IMR-90 (cell line): ENCODE data around the gene NEUROG3. TPM values are rescaled to one million over a fixed set of nuclear protein-coding genes. Genes with fewer than 3 reads are reported as not detected.

Source experiments
- ATAC-seq: fragments of 200-7000 bp; cut with Tn5 transposase; 2 replicates; pipeline ENCODE4 v1.9.1; 2020; ENCODE audit warnings: low read depth, mild to moderate bottlenecking, moderate library complexity
- BruUV-seq: library from RNA; stranded (reverse); fragments of 400-500 nt; replicated peaks from 2 replicates; lab custom pipeline; 2021; lab: Mats Ljungman, UMichigan
- CTCF ChIA-PET: fragments of 300-600 bp; formaldehyde crosslinking; extraction: SDS; loops from one replicate; lab custom pipeline; 2021; ENCODE audit warnings: antibody characterized with exemption; lab: Yijun Ruan, JAX
- POLR2A ChIA-PET: fragments of 300-600 bp; sonication (Branson Sonifier 250); formaldehyde crosslinking; loops from one replicate; lab custom pipeline; 2022; ENCODE audit warnings: antibody characterized with exemption; ENCODE audit not compliant: unreplicated experiment; lab: Charles Lee
- DNase-seq: peaks from one replicate; pipeline ENCODE4 v3.0.0; 2013
- H2AFZ ChIP-seq: replicated peaks from 2 replicates; pipeline ENCODE3; 2013; ENCODE audit warnings: low read length, mild to moderate bottlenecking; ENCODE audit not compliant: poor library complexity
- H2AK5ac ChIP-seq: 2 replicates; pipeline ENCODE4 v1.6.1; 2013; ENCODE audit warnings: low read depth, low read length, inconsistent platforms
- H2AK9ac ChIP-seq: replicated peaks from 2 replicates; pipeline ENCODE3; 2013; ENCODE audit warnings: mild to moderate bottlenecking, low read depth, low read length, moderate library complexity; ENCODE audit not compliant: poor library complexity
- H2BK120ac ChIP-seq: 2 replicates; pipeline ENCODE4 v1.6.1; 2013; ENCODE audit warnings: low read depth, low read length, inconsistent platforms
- H2BK15ac ChIP-seq: 3 replicates; pipeline ENCODE4 v1.6.1; 2013; ENCODE audit warnings: low read depth, low read length, inconsistent platforms
- H2BK20ac ChIP-seq: 2 replicates; pipeline ENCODE4 v1.6.1; 2013; ENCODE audit warnings: low read depth, mild to moderate bottlenecking, inconsistent platforms, low read length, moderate library complexity
- H2BK5ac ChIP-seq: 2 replicates; pipeline ENCODE4 v1.6.1; 2013; ENCODE audit warnings: mild to moderate bottlenecking, low read depth, low read length, inconsistent platforms; ENCODE audit not compliant: poor library complexity, severe bottlenecking
- H3K14ac ChIP-seq: replicated peaks from 2 replicates; pipeline ENCODE4 v1.6.1; 2013; ENCODE audit warnings: low read depth, low read length, inconsistent platforms
- H3K18ac ChIP-seq: 2 replicates; pipeline ENCODE4 v1.6.1; 2013; ENCODE audit warnings: low read depth, low read length, control low read depth
- H3K23ac ChIP-seq: 2 replicates; pipeline ENCODE4 v1.6.1; 2013; ENCODE audit warnings: low read depth, low read length, inconsistent platforms
- H3K27ac ChIP-seq: 2 replicates; pipeline ENCODE4 v1.5.1; 2013; ENCODE audit warnings: mild to moderate bottlenecking, control low read depth, low read length; ENCODE audit not compliant: insufficient read depth
- H3K27me3 ChIP-seq: 2 replicates; pipeline ENCODE4 v1.6.1; 2013; ENCODE audit warnings: low read length; ENCODE audit not compliant: control insufficient read depth, insufficient read depth
- H3K36me3 ChIP-seq: 2 replicates; pipeline ENCODE4 v1.6.1; 2013; ENCODE audit warnings: low read length, mixed read lengths; ENCODE audit not compliant: control insufficient read depth, insufficient read depth
- H3K4ac ChIP-seq: 2 replicates; pipeline ENCODE4 v1.6.1; 2013; ENCODE audit warnings: low read depth, low read length, inconsistent platforms
- H3K4me1 ChIP-seq: 2 replicates; pipeline ENCODE4 v1.6.1; 2013; ENCODE audit warnings: low read length, mixed read lengths; ENCODE audit not compliant: control insufficient read depth, insufficient read depth
- H3K4me2 ChIP-seq: 2 replicates; pipeline ENCODE4 v1.6.1; 2013; ENCODE audit warnings: low read depth, mild to moderate bottlenecking, control low read depth, low read length, moderate library complexity
- H3K4me3 ChIP-seq: 2 replicates; pipeline ENCODE4 v1.5.1; 2013; ENCODE audit warnings: low read depth, mild to moderate bottlenecking, control low read depth, low read length, moderate library complexity; ENCODE audit not compliant: insufficient read depth
- H3K56ac ChIP-seq: 2 replicates; pipeline ENCODE4 v1.6.1; 2013; ENCODE audit warnings: low read length, inconsistent platforms; ENCODE audit not compliant: insufficient read depth; ENCODE audit errors: extremely low read depth
- H3K79me1 ChIP-seq, 2 experiments: 2 replicates each; pipeline ENCODE4 v1.6.1; 2013; ENCODE audit warnings: low read length in 2 of 2, inconsistent platforms in 1 of 2, low read depth in 1 of 2
- H3K9ac ChIP-seq: 2 replicates; pipeline ENCODE4 v1.6.1; 2013; ENCODE audit warnings: low read depth, low read length, control low read depth
- H3K9me1 ChIP-seq: 2 replicates; pipeline ENCODE4 v1.6.1; 2013; ENCODE audit warnings: low read length, inconsistent platforms; ENCODE audit not compliant: insufficient read depth
- H3K9me3 ChIP-seq: 2 replicates; pipeline ENCODE4 v1.6.1; 2013; ENCODE audit warnings: low read length; ENCODE audit not compliant: control insufficient read depth, insufficient read depth
- H4K20me1 ChIP-seq: 2 replicates; pipeline ENCODE4 v1.6.1; 2013; ENCODE audit warnings: low read length, inconsistent platforms; ENCODE audit not compliant: insufficient read depth
- H4K5ac ChIP-seq: 2 replicates; pipeline ENCODE4 v1.6.1; 2013; ENCODE audit warnings: mild to moderate bottlenecking, low read depth, low read length, control low read depth
- H4K8ac ChIP-seq, 2 experiments: 2 replicates each; pipeline ENCODE4 v1.6.1; 2013; ENCODE audit warnings: low read depth in 2 of 2, low read length in 2 of 2, control low read depth in 1 of 2, inconsistent platforms in 1 of 2
- H4K91ac ChIP-seq: 2 replicates; pipeline ENCODE4 v1.6.1; 2013; ENCODE audit warnings: low read depth, low read length, inconsistent platforms; ENCODE audit not compliant: insufficient read depth
- BHLHE40 ChIP-seq: fragments of 150-350 bp; IDR thresholded peaks from 2 replicates; pipeline ENCODE4 v1.6.1; 2016; ENCODE audit warnings: mild to moderate bottlenecking, low read depth, low read length
- CEBPB ChIP-seq: IDR thresholded peaks from 2 replicates; pipeline ENCODE4 v1.6.1; 2012; ENCODE audit warnings: low read depth, low read length, improper control_type of control experiment
- FOS ChIP-seq: fragments of 150-350 bp; IDR thresholded peaks from 2 replicates; pipeline ENCODE4 v1.6.1; 2016; ENCODE audit warnings: low read depth, low read length
- MAFK ChIP-seq: IDR thresholded peaks from 2 replicates; pipeline ENCODE4 v1.6.1; 2012; ENCODE audit warnings: low read depth, low read length, improper control_type of control experiment
- MAZ ChIP-seq: IDR thresholded peaks from 2 replicates; pipeline ENCODE4 v1.6.1; 2012; ENCODE audit warnings: low read depth, mild to moderate bottlenecking, low read length, improper control_type of control experiment, moderate library complexity, borderline replicate concordance
- MXI1 ChIP-seq: IDR thresholded peaks from 2 replicates; pipeline ENCODE4 v1.6.1; 2012; ENCODE audit warnings: low read depth, mild to moderate bottlenecking, low read length, moderate library complexity, borderline replicate concordance
- NFE2L2 ChIP-seq: fragments of 150-350 bp; IDR thresholded peaks from 2 replicates; pipeline ENCODE4 v1.6.1; 2016; ENCODE audit warnings: low read depth, mild to moderate bottlenecking, low read length
- RAD21 ChIP-seq: IDR thresholded peaks from 2 replicates; pipeline ENCODE4 v1.6.1; 2012; ENCODE audit warnings: low read length, improper control_type of control experiment
- RCOR1 ChIP-seq: IDR thresholded peaks from 2 replicates; pipeline ENCODE4 v1.6.1; 2012; ENCODE audit warnings: mild to moderate bottlenecking, low read length, improper control_type of control experiment; ENCODE audit not compliant: insufficient replicate concordance
- RFX5 ChIP-seq: IDR thresholded peaks from 2 replicates; pipeline ENCODE4 v1.8.0; 2012; ENCODE audit warnings: low read depth, mild to moderate bottlenecking, low read length, moderate library complexity
- SMC3 ChIP-seq: fragments of 150-350 bp; IDR thresholded peaks from 2 replicates; pipeline ENCODE4 v1.6.1; 2016; ENCODE audit warnings: low read depth, mild to moderate bottlenecking, antibody characterized with exemption, low read length, moderate library complexity
- WGBS, 2 experiments: methylation state at CpG; one replicate each; pipeline versions ENCODE4 v1.1.5 to v1.1.7; 2013; ENCODE audit warnings: missing lambda C conversion rate in 2 of 2; ENCODE audit not compliant: insufficient read length in 1 of 2; ENCODE audit errors: extremely low coverage in 2 of 2; 5-methylcytosine and 5-hydroxymethylcytosine counted together
- dilution Hi-C: fragments of 300-500 bp; cut with HindIII; formaldehyde crosslinking; loops from one replicate; pipeline ENCODE4 v1.14.3; 2018; ENCODE audit warnings: low sequenced_read_pairs; ENCODE audit not compliant: unreplicated experiment
- in situ Hi-C: fragments of 300-500 bp; cut with MboI; formaldehyde crosslinking; loops from 3 replicates; pipeline ENCODE4 v1.14.3; 2019; ENCODE audit warnings: low sequenced_read_pairs, inconsistent platforms, mixed read lengths
- intact Hi-C: fragments of 100-400 bp; cut with micrococcal nuclease; formaldehyde crosslinking; loops from 2 replicates; pipeline ENCODE4 v1.10.0; 2022
- polyA plus RNA-seq, 3 experiments: library from polyadenylated mRNA; depleted of rRNA; stranded (reverse); fragments of >200 nt; gene quantifications; 2 replicates each; pipeline ENCODE4 v1.2.3, GENCODE V29; 2012; ENCODE audit warnings: low replicate concordance in 1 of 3
- total RNA-seq: library from RNA; depleted of rRNA; stranded (reverse); fragments of >200 nt; gene quantifications from 2 replicates; pipeline ENCODE4 v1.2.3, GENCODE V29; 2012

Gene NEUROG3
- total and polyA plus RNA-seq, 2 of the 4 experiments (the other 2 are of a cell fraction) = not detected

DNA sequence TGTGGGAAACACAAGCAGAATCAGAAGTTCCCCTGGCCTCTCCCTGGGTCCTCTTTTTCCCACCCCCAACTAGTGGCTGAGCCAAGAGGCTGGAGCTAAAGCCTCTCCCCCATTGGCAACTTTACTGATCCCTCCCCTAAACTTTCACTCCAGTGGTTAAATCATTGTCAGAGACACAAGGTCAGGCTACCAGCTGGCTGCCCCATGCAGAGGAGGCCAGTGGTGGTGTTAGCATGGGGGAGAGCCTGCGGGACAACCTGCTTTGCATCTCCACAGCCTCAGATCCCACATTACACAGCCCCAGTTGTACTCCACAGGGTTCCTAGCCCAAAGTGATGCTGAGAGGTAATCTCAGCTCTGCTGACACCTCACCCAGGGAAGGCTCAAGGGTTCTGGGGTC is 21.0 kb downstream of the NEUROG3 start:
- no CpG with 5 or more reads among the region's 1 CpG for WGBS, 2 experiments
- H2AK5ac ChIP-seq = no peak overlapping the region
- H3K9ac ChIP-seq = no peak overlapping the region
- in situ Hi-C loops (no loop called here), intact Hi-C loops (no loop called here), dilution Hi-C loops (no loop called here)
- DNase-seq = no peak
- BruUV-seq = no TSS peak
- H2AK9ac ChIP-seq = no peak overlapping the region
- ChIA-PET POLR2A (no interaction called here), CTCF (no interaction called here)
- no peak overlapping the region for H2AFZ ChIP-seq
- H3K27me3 ChIP-seq = peaks cover 16% of the 10 kb centered on the region
- no peak overlapping the region for H4K5ac ChIP-seq
- H4K20me1 ChIP-seq = no peaks in the 10 kb centered on the region
- H3K4me1 ChIP-seq = no peaks in the 10 kb centered on the region
- no peak overlapping the region for H3K4ac ChIP-seq
- H3K14ac ChIP-seq = no peak overlapping the region
- H3K4me3 ChIP-seq = no peak overlapping the region
- no peaks in the 10 kb centered on the region for H3K9me1 ChIP-seq
- no peak for ATAC-seq
- H3K9me3 ChIP-seq = peaks cover 8% of the 10 kb centered on the region
- no peak overlapping the region for H3K18ac ChIP-seq
- H2BK5ac ChIP-seq = no peak overlapping the region
- no peak overlapping the region for H3K56ac ChIP-seq
- TF ChIP-seq MXI1 (no peak), MAZ (no peak), SMC3 (no peak), BHLHE40 (no peak), RFX5 (no peak), RAD21 (no peak), NFE2L2 (no peak), MAFK (no peak), FOS (no peak), CEBPB (no peak), RCOR1 (no peak)
- no peak overlapping the region for H3K4me2 ChIP-seq
- H3K36me3 ChIP-seq = no peaks in the 10 kb centered on the region
- no peak overlapping the region for H2BK120ac ChIP-seq
- H2BK15ac ChIP-seq = no peak overlapping the region
- H3K79me1 ChIP-seq = no peaks in the 10 kb centered on the region
- H4K8ac ChIP-seq = no peak overlapping the region
- no peak overlapping the region for H2BK20ac ChIP-seq
- H3K23ac ChIP-seq = no peak overlapping the region
- H3K27ac ChIP-seq = no peak overlapping the region
- H4K91ac ChIP-seq = no peak overlapping the region
